Kidney capillary endothelial cell (primary cell): ENCODE measurements around the gene FAM110D.

Source experiments
- DNase-seq: peaks from one replicate; pipeline ENCODE4 v3.0.0-alpha.2; 2018; ENCODE audit warnings: low spot score

The FAM110D gene

DNA sequence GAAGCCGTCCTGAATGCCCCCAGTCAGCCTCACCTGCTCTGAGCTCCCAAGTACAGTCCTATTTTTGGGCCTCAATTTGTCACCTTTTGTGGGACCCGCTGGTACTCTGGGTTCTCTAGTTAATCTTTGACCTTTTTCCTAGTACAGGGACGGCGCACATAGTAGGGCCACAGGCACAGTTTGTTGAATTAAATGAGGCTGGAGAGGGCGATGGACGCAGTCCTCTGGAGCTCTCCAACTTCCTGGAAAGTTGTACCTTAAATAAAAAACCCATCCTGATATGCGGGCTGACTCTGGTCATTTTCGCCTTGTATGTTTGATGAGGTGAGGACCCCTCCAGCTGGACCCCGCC, 4.8 kb downstream of the FAM110D start:
- no peak for DNase-seq

DNA sequence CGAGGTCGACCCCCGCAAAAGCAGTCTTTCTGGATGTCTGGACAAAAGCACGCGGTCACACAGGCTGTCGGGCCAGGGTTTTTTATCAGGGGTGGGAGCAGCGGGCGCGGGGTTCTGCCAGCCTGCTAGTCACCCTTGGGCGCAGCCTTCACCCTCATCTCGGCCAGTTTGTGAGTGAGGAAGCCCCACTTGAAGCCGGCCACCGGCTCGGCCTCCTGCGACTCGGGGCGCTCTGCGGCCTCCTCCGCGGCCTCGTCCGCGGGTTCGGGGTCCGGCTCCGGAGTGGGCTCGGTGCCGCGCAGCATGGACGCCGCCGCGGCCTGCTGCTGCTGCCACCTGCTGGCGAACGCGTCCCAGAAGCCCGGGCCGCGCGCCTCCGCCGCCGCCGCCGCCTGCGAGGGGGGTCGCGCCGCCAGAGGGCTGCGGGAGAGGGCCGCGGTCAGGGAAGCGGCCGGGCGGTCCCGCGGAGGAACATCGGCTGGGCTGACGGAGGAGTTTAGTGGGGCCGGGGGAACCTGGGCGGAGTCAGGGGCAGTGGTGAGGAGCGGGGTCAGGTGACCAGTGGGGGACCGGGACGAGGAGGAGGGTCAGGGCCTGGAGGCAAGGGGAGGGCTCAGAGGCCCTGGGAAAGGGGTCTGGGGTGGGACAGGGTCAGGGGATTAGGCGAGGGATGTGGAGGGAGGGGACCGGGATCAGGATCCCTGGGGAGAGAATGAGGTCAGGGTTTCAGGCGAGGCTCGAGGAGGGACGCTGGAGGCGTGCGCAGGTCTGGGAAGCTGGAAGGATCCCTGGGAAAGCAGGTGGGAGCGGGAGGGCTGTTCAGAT, 5.4 kb downstream of the FAM110D start:
- no peak for DNase-seq

DNA sequence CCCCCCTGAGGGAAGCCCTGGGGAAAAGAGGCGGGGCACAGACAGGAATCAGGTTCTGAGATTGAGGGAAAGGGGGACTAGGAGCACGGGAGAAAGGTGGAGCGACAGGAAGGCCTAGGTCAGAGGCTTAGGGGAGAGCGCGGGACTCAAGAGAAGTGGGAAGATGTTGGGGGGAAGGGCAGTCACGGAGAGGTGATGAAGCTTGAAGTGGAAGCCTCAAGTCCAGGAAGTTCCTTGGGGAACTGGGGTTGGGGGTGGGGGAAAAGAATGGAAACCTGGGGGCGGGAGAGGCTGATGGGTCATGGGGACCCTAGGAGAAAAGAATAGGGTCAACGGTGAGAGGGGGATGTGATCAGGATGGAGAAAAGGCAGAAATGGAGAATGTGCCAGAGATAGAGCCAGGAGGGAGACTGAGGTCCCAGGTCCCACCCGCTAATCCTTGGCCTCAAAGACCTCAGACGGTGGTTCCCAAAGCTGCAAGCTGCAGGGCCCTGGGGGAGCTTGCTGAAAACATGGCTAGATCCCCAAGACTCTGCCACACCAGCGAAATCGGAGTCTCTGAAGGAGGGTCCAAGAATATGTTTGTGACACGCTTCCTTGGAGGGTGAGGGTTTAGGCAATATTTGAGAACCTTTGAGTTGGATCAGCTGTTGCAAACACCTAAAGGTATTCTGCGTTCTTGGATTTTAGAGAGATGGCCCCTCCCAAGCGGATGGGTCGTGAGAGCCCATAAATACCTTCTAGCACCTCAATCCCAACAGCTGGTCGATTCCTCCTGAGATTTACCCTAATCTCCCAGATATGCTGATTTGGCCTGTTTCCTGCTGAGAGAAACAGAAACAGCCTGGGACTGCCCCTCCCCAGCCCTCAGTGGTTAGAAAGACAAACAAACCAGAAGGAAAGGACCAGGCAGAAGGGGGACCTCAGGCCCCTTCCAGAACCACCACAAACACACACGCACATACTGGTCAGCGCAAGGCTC, 6.3 kb downstream of the FAM110D start:
- no peak for DNase-seq

DNA sequence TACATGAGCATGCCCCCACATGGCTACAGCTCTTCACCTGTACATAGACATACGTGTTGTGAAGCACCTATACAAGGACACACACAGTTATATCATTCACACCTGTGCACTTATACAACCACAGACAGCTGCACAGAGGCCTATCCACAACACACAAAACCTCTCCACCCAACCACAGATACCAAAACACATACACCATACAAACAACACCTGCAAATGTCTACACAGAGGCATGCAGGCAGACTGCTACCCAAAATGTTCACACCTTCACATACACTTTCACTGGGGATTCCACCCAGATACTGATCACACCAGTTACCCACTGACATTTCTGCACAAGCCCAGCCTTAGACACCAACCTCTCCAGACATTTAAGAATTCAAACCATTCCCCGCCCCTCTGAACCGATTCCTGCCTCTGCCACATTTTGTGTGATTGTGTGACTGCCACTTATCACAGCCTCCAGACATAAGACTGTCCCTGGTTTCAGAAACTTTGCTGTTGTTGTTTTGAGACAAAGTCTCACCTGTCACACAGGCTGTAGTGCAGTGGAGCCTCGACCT, 7.9 kb downstream of the FAM110D start:
- DNase-seq: no peak

DNA sequence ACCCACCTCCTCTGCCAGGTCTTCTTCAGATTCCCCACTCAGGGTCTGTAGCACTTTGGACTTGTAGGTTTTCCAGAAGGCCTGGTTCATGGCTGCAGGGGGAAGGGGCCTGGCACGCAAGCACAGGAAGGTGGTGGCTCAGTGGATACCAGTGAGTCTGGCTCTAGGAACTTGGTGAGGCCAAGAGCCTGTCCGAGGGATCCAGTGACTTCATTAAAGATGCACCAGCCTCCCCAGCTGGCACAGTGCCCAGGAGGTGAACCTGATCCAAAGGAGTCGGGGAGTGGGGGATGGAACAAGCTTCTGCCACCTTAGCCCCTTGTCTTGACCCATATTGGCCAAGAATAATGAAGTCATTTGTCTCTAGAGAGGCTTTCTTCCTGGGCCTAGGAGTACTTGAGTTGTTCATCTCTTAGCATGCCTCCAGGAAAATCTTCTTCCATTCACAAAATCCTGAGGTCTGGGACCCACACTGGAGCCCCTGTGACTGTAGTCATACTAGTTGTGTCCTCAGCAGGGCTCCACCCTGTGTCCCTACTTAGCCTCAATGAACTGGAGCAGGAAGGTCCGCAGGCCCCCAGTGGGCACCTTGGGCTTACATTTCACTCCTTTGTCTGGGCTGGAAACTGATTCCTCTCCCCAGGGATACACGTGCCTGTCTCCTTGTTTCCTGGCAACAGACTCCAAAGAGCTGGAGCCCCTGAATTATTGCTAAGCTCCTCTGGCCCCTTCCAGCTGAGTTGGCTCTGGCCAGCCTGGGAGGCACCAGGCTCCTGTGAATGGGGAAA, 9.7 kb downstream of the FAM110D start, which contains the start of gene C1orf232:
Gene C1orf232, minus strand, starts transcription at position 554 of the 788 bp plus-strand sequence. Its CDS starts 464 bp downstream, at position 90.
- DNase-seq: no peak

DNA sequence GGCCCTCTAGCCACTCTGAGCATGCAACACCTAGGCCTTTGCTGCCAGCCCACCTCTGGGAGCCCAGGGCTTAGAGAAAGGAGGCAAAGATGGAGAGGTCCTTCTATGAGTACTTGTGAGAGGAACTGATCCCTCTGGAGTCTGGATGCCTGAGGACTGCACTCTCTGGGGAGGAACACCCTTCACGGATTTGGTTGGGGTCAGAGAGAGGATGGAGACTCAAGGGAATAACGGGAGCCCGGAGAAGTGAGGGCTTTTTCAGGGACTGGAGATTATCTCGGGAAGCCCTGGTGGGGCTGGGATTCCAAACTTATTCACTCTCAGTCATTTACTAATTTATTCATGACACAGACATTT, 10.3 kb downstream of the FAM110D start:
- no peak for DNase-seq

DNA sequence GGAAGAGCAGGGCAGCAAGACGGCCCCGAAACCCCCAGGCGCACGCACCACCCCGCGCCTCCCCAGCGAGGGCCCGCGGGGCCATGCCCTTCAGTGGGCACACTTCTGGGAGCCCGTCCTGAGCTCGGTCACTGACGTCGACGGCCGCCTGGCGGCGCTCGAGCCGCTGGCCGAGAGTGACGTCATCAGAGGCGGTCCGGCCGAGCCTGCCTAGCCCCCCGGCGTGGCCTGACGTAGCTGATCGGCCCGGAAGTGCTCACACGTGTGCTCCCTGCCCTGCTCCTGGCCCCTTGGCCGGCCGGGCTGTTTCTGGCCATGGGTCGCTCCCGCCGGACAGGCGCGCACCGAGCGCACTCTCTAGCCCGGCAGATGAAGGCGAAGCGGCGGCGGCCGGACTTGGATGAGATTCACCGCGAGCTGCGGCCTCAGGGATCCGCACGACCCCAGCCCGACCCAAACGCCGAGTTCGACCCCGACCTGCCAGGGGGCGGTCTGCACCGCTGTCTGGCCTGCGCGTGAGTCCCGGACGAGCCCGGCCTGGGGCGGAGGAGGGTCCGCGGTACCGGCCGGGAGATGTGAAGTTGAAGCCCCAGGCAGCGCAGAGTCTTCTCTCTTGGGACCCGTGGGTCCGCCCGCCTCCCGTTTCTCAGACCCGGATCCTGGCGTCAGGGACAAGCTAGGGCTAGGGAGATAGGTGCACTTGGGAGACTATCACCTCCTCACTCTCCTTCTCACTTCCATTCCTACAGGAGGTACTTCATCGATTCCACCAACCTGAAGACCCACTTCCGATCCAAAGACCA, 11.0 kb downstream of the FAM110D start, which contains the start of gene ZNF593:
Gene ZNF593, plus strand, starts transcription at position 240 of the 803 bp plus-strand sequence. Its CDS starts 76 bp downstream, at position 316.
- DNase-seq: peak; percentile 91

DNA sequence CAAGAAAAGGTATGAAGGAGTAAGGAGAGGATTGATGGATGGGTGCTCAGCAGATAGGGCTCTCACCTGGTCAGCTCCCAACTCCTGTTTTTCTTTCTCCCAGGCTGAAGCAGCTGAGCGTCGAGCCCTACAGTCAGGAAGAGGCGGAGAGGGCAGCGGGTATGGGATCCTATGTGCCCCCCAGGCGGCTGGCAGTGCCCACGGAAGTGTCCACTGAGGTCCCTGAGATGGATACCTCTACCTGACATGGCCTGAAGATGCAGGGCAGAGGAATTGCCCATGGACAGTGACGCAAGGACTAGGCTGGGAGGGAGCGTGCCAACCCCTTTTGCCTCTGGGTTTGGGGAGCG, 11.6 kb downstream of the FAM110D start:
- DNase-seq: no peak

DNA sequence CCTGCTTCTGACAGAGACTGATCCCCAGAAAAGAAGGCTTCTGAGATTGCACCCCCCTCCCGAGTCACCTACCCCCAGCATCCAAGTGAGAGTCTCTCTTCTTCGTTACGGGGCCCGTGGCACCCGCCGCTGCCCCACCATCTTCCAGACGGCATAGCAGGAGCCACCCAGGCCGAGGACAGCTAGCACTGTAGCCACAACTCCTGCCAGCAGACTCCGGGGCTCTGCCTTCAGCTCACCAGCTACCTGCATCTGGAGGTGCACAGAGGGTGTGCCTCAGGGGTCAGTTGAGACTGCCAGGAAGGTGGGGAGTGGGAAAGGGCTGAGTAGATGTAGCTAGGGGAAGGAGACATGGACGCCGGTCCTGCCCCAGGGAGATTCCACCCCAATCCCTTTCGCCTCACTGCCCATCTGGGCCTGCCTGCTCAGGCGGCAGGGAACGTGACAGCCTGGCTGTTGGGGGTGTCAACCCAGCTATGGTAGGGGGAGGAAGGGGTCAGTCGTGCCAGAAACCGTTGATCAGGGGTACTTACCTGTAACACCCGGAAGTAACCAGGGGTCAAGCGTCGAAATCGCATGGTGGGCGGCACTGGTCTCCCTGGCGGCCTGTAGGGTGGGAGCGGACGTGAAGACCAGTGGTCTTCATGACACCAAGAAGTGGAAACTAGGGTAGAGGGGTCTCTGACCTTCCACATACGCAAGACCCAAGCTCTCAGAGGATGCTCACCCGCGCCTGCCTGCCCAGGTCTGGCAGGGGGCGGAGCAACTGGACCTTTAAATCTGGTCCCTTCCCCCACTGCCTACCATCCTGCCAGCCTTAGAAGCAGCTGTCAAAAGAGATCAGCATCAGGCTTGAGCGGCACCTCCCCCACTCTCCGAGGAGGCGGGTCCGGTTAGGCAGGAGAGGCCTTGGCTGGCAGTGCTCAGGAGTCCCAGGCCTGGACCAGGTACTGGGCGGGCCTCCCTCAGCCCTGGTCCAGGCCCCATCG, 12.5 kb downstream of the FAM110D start, which contains the start of gene ZNF593OS:
Gene ZNF593OS, minus strand, starts transcription at position 749 of the 989 bp plus-strand sequence. Its CDS starts 171 bp downstream, at position 578.
- DNase-seq: no peak

DNA sequence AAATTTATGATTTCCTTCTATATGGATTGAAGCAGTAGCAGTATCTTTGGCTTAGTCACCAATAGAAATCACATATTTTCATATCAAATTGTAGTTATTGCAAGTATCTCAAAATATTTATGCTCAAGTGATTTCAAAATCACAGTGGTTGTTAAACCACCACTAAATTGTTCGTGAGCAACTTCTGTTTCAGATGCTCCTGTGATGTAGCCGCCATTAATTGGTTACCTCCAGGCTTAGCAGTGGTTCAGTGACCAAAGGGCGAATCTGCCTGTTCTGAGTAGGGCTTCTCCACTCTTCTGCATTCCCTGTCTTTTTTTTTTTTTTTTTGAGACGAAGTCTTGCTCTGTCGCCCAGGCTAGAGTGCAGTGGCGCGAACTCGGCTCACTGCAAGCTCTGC, 16.5 kb downstream of the FAM110D start:
- DNase-seq: no peak

DNA sequence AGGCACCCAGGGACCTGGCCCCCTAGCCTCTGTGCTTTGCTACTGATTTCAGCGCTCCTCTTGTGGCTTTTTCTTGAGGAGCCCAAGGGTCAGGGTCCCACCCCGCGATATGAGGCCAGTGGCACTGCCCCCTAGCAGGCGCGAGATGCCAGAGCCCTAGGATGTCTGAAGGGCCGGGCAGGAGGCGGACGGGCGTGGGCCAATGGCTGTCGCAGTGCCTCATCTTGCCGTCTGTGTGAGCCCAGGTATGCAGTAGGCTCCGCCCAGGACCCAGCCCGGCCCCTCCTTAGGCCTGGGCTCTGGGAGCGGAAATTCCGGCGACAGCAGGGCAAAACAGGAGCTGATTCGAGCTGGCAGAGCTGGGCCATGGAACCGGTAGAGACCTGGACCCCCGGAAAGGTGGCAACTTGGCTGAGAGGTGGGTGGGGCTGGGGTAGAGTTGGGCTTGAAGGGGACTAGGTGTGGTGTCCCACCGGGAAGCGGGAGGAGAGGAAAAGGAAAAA, 18.4 kb downstream of the FAM110D start, which contains the start of gene CNKSR1:
Gene CNKSR1, plus strand, starts transcription at position 310 of the 503 bp plus-strand sequence. Its CDS starts 57 bp downstream, at position 367.
- DNase-seq: no peak

DNA sequence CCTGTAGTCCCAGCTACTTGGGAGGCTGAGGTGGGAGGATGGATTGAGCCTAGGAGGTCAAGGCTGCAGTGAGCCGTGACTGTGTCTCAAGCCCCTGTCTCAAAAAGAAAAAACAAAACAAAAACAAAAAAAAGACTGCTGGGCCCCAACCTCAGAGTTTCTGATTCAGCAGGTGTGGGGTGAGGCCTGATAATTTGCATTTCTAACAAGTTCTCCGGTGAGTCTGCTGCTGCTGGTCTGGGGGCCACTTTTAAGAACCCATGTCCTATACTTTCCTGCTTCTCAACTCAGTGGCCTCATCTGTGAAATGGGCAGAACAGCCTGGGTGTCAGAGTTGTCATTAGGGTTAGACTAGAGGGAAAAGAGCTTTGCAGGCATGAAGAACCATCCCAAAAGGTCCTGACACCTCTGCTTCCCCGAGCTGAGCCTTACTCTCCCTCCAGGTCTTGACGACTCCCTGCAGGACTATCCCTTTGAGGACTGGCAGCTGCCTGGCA, 21.2 kb downstream of the FAM110D start:
- no peak for DNase-seq

DNA sequence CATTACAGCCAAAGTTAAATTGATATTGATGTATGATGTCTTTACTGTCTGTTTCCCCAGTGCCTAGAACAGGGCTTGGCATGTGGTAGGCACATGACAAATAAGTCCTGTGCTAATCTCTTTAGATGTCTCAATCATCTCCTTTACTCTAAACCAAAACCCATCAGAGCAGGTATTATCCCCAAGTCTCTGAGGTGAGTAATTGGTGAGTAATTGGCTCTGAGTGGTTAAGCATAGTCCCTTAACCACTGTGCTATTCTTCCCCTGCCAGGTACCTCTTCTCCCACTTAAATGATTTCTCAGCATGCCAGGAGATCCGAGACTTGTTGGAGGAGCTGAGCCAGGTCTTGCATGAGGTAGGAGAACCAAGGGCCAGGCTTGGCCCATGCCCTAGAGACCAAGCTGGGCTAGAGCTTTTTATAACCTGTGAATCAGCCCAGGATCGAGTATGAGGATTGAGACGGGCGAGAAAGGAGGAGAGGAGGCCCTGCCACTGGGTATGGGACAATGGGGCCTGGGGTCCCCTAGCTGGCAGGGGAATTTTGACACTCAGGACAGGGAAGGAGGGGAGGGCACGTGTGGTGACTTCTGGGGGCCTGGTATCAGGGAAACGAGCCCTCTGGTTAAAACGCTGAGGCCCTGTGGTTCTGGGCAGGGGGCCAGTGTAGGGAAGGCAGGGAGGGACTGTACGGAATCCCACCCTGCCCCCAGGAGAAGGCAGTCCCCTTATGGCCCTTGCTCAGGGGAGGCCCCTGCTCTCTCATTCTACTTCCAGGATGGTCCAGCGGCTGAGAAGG, 22.9 kb downstream of the FAM110D start:
- no peak for DNase-seq

DNA sequence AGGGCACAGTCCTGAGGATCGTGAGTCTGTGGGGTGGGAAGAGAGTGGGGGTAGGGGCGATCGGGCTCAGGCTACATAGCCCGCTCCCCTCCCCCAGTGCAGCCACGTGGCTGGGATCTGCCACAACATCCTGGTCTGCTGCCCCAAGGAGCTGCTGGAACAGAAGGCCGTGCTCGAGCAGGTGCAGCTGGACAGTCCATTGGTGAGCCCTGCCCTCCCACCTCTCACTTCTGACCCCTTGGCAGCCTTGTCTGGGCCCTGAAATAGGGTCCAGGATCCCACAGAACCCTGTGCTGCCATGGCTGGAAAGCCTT, 23.5 kb downstream of the FAM110D start:
- DNase-seq: no peak

DNA sequence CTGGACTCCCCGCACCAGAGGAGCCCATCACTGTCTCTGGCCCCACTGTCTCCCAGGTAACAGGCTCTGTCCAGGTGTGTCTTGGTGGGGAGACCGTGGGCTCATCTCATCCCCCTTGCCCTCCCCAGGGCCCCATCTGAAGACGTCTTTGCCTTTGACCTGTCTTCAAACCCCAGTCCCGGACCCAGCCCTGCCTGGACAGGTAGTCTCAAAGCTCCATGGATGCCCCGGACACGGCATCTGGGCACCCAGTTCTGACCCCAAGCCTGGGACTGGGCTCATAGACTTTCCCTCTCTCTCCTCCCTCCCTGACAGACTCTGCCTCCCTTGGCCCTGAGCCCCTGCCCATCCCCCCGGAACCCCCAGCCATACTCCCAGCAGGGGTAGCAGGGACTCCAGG, 25.2 kb downstream of the FAM110D start:
- no peak for DNase-seq

DNA sequence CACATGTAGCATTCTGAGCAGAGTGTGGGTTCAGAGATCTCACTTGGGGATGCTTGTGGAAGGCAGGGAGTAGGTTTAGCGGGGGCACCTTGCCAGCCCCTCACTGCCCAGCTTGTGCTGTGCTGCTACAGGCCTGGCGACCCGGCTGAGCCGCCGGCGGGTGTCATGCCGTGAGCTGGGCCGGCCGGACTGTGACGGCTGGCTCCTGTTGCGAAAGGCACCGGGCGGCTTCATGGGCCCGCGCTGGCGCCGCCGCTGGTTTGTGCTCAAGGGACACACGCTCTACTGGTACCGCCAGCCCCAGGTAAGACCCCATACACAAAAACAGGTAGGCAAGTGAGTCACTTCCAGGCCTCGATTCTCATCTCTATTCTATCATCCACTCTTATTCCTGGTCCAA, 26.0 kb downstream of the FAM110D start:
- DNase-seq: no peak

DNA sequence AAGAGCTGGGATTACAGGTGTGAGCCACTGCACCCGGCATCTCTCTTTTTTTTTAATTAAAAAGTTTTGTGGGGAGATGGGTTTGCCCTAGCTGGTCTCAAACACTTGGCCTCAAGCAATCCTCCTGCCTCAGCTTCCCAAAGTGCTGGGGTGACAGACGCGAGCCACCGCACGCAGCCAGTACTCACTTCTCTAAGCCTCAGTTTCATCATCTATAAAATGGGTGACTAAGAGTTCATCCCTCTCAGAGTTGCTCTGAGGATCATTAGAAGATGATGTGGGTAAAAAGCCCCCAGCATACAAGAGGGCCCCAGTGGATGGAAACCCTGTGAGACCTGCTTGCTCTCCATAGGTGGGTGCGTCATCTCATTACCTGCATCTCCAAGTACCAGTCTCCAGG, 29.0 kb downstream of the FAM110D start:
- no peak for DNase-seq

DNA sequence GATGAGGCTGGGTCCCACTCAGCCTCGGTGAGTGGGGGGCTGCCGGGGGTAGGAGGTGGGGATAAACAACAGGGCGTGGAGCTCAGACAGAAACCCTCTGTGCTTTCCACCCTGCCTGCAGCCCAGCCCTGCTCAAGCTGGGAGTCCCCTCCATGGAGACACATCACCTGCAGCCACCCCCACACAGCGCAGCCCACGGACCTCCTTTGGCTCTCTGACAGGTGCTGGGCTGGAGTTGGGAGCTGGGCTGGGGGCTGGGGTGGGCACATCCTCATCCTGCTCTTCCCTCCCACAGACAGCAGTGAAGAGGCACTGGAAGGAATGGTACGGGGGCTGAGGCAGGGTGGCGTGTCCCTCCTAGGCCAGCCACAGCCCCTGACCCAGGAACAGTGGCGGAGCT, 29.6 kb downstream of the FAM110D start:
- DNase-seq: no peak
